HG03175 (cell line): Measurements from ENCODE around the gene RALGAPA1.
"Not testable (repeated sequence)": the region's sequence is repeated elsewhere in the genome, so short reads cannot be mapped to it uniquely, and the experiment has no call there.

Source experiments
- ATAC-seq: cut with Tn5 transposase; IDR thresholded peaks from one replicate; pipeline ENCODE4 v1.9.1; 2021; ENCODE audit warnings: mild to moderate bottlenecking, moderate library complexity; ENCODE audit not compliant: unreplicated experiment

RALGAPA1 gene

GRCh38 chr14:35632271-35632670 lies 176.8 kb downstream of the RALGAPA1 start:
- no peak for ATAC-seq

- no peak for ATAC-seq
These were observed 177.9 kb downstream of the RALGAPA1 start for GRCh38 chr14:35631071-35631805.

GRCh38 chr14:35628989-35629388 lies 180.1 kb downstream of the RALGAPA1 start:
- no peak for ATAC-seq

DNA sequence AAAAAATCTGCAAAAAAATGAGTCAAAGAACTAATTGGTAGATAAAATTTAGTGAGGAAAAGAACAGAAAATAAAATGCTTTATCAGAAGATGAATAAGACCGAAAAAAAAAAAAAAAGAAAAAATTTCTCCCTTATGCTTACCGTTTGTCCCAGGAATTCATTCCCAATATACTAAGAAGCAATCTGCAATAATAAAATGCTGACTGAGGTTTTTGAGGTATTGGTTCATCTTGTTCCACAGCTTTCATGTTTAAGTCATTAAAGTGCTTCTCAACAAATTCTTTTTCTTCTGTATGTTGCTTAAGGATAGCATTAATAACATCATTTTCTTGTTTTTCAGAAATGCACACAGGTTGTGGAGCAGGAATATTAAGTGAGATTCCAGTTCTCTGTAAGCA lies 182.1 kb downstream of the RALGAPA1 start:
- ATAC-seq, result not testable (repeated sequence)

- ATAC-seq, result not testable (repeated sequence)
These were observed 187.1 kb downstream of the RALGAPA1 start for GRCh38 chr14:35621996-35622395.

DNA sequence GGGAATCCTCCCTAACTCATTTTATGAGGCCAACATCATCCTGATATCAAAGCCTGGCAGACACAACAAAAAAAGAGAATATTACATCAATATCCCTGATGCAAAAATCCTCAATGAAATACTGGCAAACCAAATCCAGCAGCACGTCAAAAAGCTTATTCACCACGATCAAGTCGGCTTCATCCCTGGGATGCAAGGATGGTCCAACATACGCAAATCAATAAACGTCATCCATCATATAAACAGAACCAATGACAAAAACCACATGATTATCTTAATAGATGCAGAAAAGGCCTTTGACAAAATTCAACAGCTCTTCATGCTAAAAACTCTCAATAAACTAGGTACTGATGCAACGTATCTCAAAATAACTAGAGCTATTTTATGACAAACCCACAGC lies 189.1 kb downstream of the RALGAPA1 start:
- ATAC-seq, result not testable (repeated sequence)

- ATAC-seq, result not testable (repeated sequence)
These were observed 189.6 kb downstream of the RALGAPA1 start for GRCh38 chr14:35619461-35619860.

GRCh38 chr14:35617500-35617899 lies 191.6 kb downstream of the RALGAPA1 start:
- no peak for ATAC-seq

DNA sequence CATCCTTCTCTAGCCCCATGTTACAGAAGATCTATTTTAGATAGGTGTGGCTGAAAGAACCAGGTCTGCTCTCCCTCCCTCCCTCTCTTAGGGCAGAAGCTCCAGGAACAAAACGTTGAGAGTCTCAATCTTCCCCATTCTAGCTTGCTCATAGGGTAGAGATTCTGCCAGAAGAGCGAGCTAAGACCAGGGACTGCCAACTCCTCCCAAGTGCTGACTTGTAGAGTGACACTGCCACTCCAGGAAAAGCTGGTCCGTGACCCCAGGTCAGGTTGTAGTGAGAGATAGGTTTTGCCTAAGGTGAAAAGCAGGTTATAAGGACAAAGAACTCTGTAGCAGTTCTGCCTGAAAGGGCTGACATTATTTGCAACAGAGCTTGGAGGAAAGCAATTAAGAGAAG lies 201.7 kb downstream of the RALGAPA1 start:
- ATAC-seq, result no peak

GRCh38 chr14:35600253-35600652 lies 208.8 kb downstream of the RALGAPA1 start:
- no peak for ATAC-seq

DNA sequence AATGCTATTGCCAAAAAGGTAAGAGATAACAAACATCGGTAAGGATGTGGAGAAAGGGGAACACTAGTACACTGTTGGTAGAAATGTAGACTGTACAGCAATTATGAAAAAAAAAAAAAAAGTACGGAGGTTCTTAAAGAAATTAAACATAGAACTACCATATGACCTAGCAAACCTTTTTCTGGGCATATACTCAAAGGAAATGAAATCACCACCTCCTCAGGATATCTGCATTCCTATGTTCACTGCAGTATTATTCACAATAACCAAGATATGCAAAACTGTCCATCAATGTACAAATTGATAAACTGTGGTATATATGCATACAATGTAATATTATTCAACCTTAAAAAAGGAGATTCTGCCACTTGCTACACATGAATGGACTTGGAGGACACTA lies 214.5 kb downstream of the RALGAPA1 start:
- ATAC-seq, result no peak

DNA sequence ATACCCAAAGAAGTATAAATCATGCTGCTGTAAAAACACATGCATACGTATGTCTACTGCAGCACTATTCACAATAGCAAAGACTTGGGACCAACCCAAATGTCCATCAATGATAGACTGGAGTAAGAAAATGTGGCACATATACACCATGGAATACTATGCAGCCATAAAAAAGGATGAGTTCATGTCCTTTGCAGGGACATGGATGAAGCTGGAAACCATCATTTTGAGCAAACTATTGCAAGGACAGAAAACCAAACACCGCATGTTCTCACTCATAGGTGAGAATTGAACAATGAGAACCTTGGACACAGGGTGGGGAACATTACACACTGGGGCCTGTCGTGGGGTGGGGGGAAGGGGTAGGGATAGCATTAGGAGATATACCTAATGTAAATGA lies 221.7 kb downstream of the RALGAPA1 start:
- not testable (repeated sequence) for ATAC-seq

GRCh38 chr14:35578639-35579038 lies 230.5 kb downstream of the RALGAPA1 start:
- ATAC-seq, result no peak

DNA sequence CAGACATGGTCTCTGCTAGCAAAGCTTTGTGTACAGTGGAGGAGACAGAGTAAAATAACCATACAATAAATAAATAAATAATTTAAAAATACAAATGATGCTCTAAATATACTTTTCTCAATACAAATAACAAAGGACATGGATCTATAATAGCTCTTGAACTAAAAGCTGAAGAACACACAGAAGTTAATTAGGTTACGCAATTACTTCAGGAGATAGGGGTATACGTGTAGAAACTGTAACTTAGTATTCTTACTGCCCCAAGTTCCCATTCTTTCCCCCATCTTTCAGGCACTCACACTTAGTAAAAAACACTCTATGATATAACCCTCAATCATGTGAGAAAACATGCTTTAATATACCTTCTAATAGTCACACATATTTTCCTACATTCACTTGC lies 231.0 kb downstream of the RALGAPA1 start:
- ATAC-seq, result no peak

DNA sequence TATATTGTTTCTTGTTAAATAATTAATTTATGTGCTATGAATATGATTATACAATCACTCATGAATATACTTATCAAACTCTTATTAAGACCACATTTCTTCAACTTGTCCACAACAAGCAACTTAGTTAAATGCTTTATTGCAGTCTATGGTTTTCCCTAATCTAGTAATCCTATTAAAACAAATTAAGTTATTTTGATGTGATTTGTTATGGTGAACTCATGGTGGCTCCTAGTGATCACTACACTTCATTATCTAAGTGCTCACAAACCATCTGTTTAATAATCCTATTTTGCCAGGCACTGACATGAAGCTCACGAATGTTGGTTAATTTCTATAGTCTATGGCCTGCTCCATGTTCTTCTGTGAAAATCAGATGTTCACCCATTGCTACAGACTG lies 232.2 kb downstream of the RALGAPA1 start:
- ATAC-seq, result no peak

DNA sequence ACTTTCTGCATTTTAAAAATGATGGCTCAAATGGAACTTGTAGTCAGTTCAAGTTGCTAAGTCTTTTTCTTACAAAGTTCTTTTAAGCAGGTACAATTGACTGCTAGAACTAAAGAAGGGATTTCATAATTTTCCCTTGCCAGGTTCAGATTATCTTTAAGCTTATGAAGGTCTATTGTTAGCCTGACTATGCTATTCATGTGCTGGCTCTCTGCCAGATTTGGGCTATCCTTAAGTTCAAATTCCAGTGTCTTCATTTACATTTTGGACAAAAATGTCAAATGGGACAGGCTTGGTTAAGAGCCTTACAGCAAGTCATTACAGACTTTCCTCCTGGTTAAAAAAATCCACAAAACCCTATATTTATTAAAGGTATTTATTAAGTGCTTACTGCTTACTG lies 232.8 kb downstream of the RALGAPA1 start:
- no peak for ATAC-seq

DNA sequence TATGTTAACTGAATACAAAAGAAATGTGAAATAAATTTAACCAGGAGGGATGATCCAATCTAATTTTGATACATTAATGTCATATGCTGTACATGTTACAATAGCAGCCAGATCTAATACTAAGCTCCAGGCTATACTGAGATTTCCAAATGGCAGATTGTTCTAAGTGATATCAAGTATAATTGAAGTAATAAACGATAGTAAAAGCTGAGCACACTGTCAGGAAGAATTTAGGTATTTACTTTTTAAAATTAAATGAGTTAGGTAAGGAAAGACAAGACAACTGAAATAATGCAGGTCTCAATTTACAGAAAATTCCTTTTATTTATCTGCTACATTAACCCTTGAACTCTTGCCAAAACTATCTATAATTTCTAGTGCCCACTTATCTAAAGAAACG lies 235.2 kb downstream of the RALGAPA1 start:
- ATAC-seq, result no peak

DNA sequence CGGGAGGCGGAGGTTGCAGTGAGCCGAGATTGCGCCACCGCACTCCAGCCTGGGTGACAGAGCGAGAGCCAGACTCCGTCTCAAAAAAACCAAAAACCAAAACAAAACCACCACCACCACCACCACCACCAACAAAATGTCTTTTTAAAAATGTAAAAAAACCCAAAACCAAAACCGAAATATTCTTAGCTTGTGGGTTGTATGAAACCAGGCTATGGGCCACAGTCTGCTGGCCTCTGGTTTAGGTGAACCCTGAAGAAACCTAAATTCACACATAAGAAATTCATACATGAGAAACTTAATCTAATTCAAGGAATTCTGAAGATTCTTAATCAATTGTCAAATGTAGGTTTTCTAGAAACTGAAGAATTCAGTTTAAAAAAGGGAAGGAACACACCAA lies 237.5 kb downstream of the RALGAPA1 start:
- no peak for ATAC-seq

DNA sequence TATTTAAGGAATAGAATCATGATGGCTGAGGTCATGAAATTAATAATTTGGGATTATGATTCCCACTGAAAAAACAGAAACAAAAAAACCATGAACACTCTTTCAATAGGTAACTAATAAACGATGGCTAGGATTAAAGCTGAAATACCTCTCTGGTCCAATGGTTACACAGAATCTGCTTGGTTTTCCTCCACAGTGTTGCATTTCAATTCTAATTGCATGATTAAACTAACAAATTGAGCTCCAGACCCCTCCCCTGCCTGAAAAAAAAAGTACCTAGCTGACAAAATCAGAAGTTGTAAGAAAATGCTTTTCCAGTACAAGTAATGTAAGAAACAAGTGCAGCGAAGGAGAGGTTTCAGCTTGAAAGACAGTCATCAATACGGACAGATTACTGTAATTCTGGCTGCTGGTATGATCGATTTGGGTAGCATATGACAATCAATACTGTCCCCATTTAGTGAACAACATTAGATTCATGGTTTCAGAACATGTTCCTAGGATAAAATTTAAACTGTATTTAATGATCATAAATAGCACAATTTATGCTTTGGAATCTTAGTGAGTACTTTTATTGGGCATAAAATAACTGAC lies 243.1 kb downstream of the RALGAPA1 start:
- no peak for ATAC-seq

DNA sequence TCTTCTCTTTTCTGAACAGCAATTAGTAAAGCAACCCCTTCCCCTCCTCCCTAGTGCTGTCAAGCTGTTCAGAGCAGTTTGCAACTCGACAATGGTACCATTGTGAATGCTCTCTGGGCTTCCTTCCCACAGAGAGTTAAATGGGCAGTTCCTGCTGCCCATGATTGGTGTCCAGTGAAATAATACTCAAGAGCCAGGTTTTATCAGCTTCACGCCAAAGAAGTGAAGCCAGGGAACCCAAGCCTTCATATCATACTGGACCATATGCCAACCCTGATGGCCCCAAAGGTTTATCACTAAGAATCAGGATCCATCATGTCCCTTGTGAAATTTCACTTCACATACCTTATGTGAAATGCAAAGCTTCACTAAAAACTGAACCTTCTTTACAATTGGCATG lies 250.4 kb downstream of the RALGAPA1 start:
- no peak for ATAC-seq

DNA sequence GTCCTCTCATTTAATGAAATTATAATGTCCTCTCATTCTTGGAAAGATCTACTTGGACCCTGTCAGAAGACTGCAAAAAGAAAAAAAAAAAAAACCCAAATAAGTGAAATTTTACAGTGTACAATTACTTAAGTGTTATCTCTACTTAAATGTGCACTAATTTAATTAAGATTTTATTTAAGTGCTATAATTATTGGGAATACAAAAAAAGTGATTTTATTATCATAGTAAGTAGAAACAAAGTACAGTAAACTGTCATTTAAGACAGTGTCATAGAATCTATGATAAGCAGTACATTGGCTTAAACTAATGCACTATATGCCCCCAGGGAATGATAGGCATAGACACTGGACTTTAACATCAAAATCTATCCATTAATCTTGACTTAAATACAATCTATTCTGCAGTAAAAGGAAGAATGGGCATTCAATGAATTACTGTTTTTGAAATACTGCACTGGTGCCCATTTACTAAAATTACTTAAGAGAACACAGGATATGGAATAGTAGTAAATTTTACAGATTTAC lies 251.8 kb downstream of the RALGAPA1 start:
- no peak for ATAC-seq

DNA sequence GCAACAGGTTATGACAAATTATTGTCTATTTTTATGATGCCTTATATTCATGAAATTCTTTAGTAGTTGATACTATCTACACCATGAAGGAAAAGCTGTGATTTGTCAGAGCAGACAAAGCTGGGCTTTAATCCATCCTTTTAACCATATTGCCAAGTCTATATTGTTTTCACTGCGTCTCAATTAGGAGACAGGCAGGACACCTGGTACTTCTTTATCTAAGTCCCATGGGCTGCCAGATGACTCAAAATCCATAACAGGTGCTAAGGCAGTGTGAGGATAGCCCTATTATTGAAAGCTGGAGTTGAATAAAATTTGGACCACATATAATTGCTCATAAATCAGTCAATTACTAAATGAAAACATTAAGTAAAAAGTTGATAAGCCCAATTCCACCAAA lies 252.5 kb downstream of the RALGAPA1 start:
- no peak for ATAC-seq
